ENCODE results near the gene MAP3K2. TPM values are rescaled to one million over a fixed set of nuclear protein-coding genes. Genes with fewer than 3 reads are reported as not detected.

The MAP3K2 gene
- total RNA-seq, 1 donor from 2014 or later = 34.9 TPM

GRCh38 chr2:127348426-127349000, 39.3 kb downstream of the MAP3K2 start:
- no peak for DNase-seq

- no peak for DNase-seq
Observed at GRCh38 chr2:127347734-127348392, 39.9 kb downstream of the MAP3K2 start.

GRCh38 chr2:127347015-127347414, 40.8 kb downstream of the MAP3K2 start:
- no peak for DNase-seq

- DNase-seq = no peak
Observed at GRCh38 chr2:127343277-127343676, 44.5 kb downstream of the MAP3K2 start.

GRCh38 chr2:127342101-127342500, 45.7 kb downstream of the MAP3K2 start:
- no peak for DNase-seq

GRCh38 chr2:127332335-127332734, 55.4 kb downstream of the MAP3K2 start:
- no peak for DNase-seq

GRCh38 chr2:127330753-127331152, 57.0 kb downstream of the MAP3K2 start:
- DNase-seq = no peak

GRCh38 chr2:127326289-127326945, 61.4 kb downstream of the MAP3K2 start:
- no peak for DNase-seq

GRCh38 chr2:127324635-127325034, 63.1 kb downstream of the MAP3K2 start:
- peak; percentile 24 for DNase-seq

GRCh38 chr2:127321303-127321702, 66.5 kb downstream of the MAP3K2 start:
- no peak for DNase-seq

GRCh38 chr2:127320586-127321275, 67.0 kb downstream of the MAP3K2 start:
- DNase-seq = no peak

- no peak for DNase-seq
Observed at GRCh38 chr2:127320067-127320466, 67.7 kb downstream of the MAP3K2 start.

- no peak for DNase-seq
Observed at GRCh38 chr2:127314193-127314988, 73.4 kb downstream of the MAP3K2 start.

GRCh38 chr2:127313406-127313805, 74.4 kb downstream of the MAP3K2 start:
- DNase-seq = no peak

GRCh38 chr2:127310980-127311379, 76.8 kb downstream of the MAP3K2 start:
- no peak for DNase-seq

- no peak for DNase-seq
Observed at GRCh38 chr2:127309468-127309867, 78.3 kb downstream of the MAP3K2 start.

GRCh38 chr2:127308586-127309138, 79.1 kb downstream of the MAP3K2 start:
- DNase-seq = no peak

- no peak for DNase-seq
Observed at GRCh38 chr2:127305990-127306585, 81.7 kb downstream of the MAP3K2 start.

- DNase-seq = no peak
Observed at GRCh38 chr2:127302168-127302567, 85.6 kb downstream of the MAP3K2 start.

- DNase-seq = peak; percentile 49
Observed at GRCh38 chr2:127293748-127294562, 93.8 kb downstream of the MAP3K2 start, which contains the start of gene ERCC3. TSS of gene ERCC3 (minus strand) at chr2:127294144. CDS start at chr2:127294081, 63 bp downstream.

GRCh38 chr2:127293386-127293747, 94.4 kb downstream of the MAP3K2 start:
- no peak for DNase-seq
